Thyroid gland (tissue), 4 donors: ENCODE data around the gene PADI4. TPM values are rescaled to one million over a fixed set of nuclear protein-coding genes. Genes with fewer than 3 reads are reported as not detected.

Source experiments
- DNase-seq, 2 donors: peaks; one replicate each; pipeline ENCODE4 v3.0.0-alpha.2; 2019
- H3K27ac ChIP-seq, 3 donors: fragments of 200-600 bp; sonication (generic); 1 replicate in 2 of 3; 2 replicates in 1 of 3; pipeline ENCODE4 v1.5.1; 2016 to 2019; ENCODE audit warnings: mild to moderate bottlenecking in 1 of 3, moderate library complexity in 1 of 3
- H3K27me3 ChIP-seq: fragments of 200-600 bp; sonication (generic); one replicate; pipeline ENCODE4 v1.5.1; 2019
- H3K36me3 ChIP-seq, 2 donors: fragments of 200-600 bp; sonication (generic); one replicate each; pipeline ENCODE4 v1.5.1; 2016 to 2019
- H3K4me1 ChIP-seq, 2 donors: fragments of 200-600 bp; sonication (generic); one replicate each; pipeline ENCODE4 v1.5.1; 2017 to 2019
- H3K4me3 ChIP-seq, 3 donors: fragments of 200-600 bp; sonication (generic); replicated peaks in 1 of 3; 1 replicate in 2 of 3; 2 replicates in 1 of 3; pipeline ENCODE4 v1.5.1; 2016; ENCODE audit warnings: mild to moderate bottlenecking in 1 of 3
- H3K9me3 ChIP-seq: fragments of 200-600 bp; sonication (generic); one replicate; pipeline ENCODE4 v1.5.1; 2017
- POLR2A ChIP-seq, 2 donors: fragments of 450-650 bp; IDR thresholded peaks; one replicate each; pipeline ENCODE4 v1.6.1; 2017; ENCODE audit warnings: antibody characterized with exemption in 2 of 2, mild to moderate bottlenecking in 2 of 2, moderate library complexity in 1 of 2
- WGBS, 2 donors: methylation state at CpG; one replicate each; pipeline ENCODE4 v1.1.5; 2017; 5-methylcytosine and 5-hydroxymethylcytosine counted together
- intact Hi-C: fragments of 100-400 bp; cut with DNase I; formaldehyde crosslinking; loops from one replicate; pipeline ENCODE4 v1.15.1; 2023
- total RNA-seq, 4 donors: library from RNA; depleted of rRNA; stranded (reverse); fragments of >200 nt; gene quantifications; one replicate each; pipeline ENCODE4 v1.2.3, GENCODE V29; 2016
- TF ChIP-seq, protein P1 (sequence below), 6 experiments: fragments of 200-600 bp in 3 of 6; fragments of 450-650 bp in 3 of 6; sonication (generic) in 3 of 6; IDR thresholded peaks; one replicate each; pipeline ENCODE4 v1.5.1; 2016 to 2019; ENCODE audit warnings: antibody characterized with exemption in 6 of 6, mild to moderate bottlenecking in 2 of 6, inconsistent platforms in 1 of 6, moderate library complexity in 1 of 6

PADI4 gene
- total RNA-seq, 4 donors from 2014 or later, result 0.45 TPM; not detected in 3

GRCh38 chr1:17301767-17302166 is 6.2 kb upstream of the PADI4 start:
- intact Hi-C loops, result no loop called here
- Histone ChIP-seq H3K4me3 (no peak overlapping the region), H3K27me3 (no peaks in the 10 kb centered on the region), H3K36me3 (no peaks in the 10 kb centered on the region), H3K9me3 (no peaks in the 10 kb centered on the region), H3K27ac (no peak overlapping the region), H3K4me1 (no peaks in the 10 kb centered on the region)
- 82 to 91% methylated on average over 5 of the region's 5 CpGs for WGBS, 2 donors
- no peak for DNase-seq
- TF ChIP-seq POLR2A (IDR thresholded peaks at IDR 0.05), result no peak
- TF ChIP-seq, protein P1, sequence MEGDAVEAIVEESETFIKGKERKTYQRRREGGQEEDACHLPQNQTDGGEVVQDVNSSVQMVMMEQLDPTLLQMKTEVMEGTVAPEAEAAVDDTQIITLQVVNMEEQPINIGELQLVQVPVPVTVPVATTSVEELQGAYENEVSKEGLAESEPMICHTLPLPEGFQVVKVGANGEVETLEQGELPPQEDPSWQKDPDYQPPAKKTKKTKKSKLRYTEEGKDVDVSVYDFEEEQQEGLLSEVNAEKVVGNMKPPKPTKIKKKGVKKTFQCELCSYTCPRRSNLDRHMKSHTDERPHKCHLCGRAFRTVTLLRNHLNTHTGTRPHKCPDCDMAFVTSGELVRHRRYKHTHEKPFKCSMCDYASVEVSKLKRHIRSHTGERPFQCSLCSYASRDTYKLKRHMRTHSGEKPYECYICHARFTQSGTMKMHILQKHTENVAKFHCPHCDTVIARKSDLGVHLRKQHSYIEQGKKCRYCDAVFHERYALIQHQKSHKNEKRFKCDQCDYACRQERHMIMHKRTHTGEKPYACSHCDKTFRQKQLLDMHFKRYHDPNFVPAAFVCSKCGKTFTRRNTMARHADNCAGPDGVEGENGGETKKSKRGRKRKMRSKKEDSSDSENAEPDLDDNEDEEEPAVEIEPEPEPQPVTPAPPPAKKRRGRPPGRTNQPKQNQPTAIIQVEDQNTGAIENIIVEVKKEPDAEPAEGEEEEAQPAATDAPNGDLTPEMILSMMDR (IDR thresholded peaks at IDR 0.05), result no peak

GRCh38 chr1:17304151-17304825 is 3.7 kb upstream of the PADI4 start:
- no peak overlapping the region for H3K27ac ChIP-seq
- H3K9me3 ChIP-seq, result no peaks in the 10 kb centered on the region
- intact Hi-C loops, result no loop called here
- no peaks in the 10 kb centered on the region for H3K4me1 ChIP-seq
- H3K4me3 ChIP-seq, result no peak overlapping the region
- 29 to 30% methylated on average over 6 of the region's 6 CpGs for WGBS, 2 donors
- no peak for DNase-seq
- no peak for TF ChIP-seq POLR2A (IDR thresholded peaks at IDR 0.05)
- TF ChIP-seq, protein P1 (IDR thresholded peaks at IDR 0.05), result no peak
- no peaks in the 10 kb centered on the region for H3K36me3 ChIP-seq
- H3K27me3 ChIP-seq, result no peaks in the 10 kb centered on the region

GRCh38 chr1:17304826-17305175 is 3.2 kb upstream of the PADI4 start:
- DNase-seq, result no peak
- Histone ChIP-seq H3K27me3 (no peaks in the 10 kb centered on the region), H3K36me3 (no peaks in the 10 kb centered on the region), H3K4me1 (no peaks in the 10 kb centered on the region), H3K4me3 (no peak overlapping the region), H3K9me3 (no peaks in the 10 kb centered on the region), H3K27ac (no peak overlapping the region)
- TF ChIP-seq POLR2A (IDR thresholded peaks at IDR 0.05), result no peak
- TF ChIP-seq, protein P1 (IDR thresholded peaks at IDR 0.05), result no peak
- 44 to 45% methylated on average over 4 to 6 of the region's 6 CpGs for WGBS, 2 donors
- intact Hi-C loops, result no loop called here

DNA sequence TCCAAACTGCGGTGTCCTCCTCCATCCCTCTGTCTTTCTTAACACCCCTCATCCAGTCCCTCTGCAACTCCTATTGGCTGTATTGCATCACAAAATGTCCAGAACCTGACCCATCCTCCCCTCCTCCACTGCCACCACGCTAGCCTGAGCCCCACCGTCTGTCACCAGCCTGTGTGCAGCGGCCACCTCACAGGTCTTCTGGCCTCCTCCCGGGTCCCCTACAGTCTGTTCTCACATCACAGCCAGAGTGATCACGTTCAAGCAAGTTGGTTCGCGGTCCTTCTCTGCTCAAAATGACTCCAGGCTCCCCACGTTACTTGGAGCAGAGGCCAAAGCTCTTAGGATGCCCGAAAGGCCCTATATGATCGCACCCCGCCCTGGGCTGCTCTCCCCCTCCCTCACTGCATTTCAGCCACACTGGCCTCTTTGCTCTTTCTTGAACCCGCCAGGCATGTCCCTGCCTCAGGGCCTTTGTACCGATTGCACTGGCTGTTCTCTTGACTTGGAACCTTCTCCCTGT is 2.4 kb upstream of the PADI4 start:
- Histone ChIP-seq H3K27ac (no peak overlapping the region), H3K36me3 (no peaks in the 10 kb centered on the region), H3K9me3 (no peaks in the 10 kb centered on the region), H3K27me3 (no peaks in the 10 kb centered on the region), H3K4me1 (no peaks in the 10 kb centered on the region), H3K4me3 (no peak overlapping the region)
- intact Hi-C loops, result no loop called here
- TF ChIP-seq POLR2A (IDR thresholded peaks at IDR 0.05), result no peak
- TF ChIP-seq, protein P1 (IDR thresholded peaks at IDR 0.05), result no peak
- 74 to 75% methylated on average over 13 of the region's 14 CpGs for WGBS, 2 donors
- DNase-seq, result no peak

DNA sequence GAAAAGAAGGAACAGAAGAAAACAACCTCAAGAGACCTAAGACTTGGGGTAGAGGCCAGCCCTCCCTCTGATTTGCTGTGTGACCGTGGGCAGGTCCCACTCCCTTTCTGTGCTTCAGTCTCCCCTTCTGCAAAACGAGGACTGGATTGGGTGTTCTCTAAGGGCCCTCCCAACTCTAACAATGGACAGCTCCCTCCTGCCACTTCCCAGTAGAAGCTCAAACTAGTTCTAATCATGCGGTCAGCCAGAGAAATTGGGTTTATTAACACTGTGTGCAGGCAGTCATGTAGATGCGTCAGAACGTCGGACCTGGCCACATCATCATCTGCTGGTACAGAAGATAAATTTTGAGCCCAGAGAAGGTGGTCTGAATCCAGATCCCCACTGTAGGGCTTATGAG is 1.6 kb upstream of the PADI4 start:
- 63 to 69% methylated on average over 6 of the region's 6 CpGs for WGBS, 2 donors
- no peak for DNase-seq
- intact Hi-C loops, result no loop called here
- H3K4me1 ChIP-seq, result no peaks in the 10 kb centered on the region
- H3K36me3 ChIP-seq, result no peaks in the 10 kb centered on the region
- H3K9me3 ChIP-seq, result no peaks in the 10 kb centered on the region
- no peaks in the 10 kb centered on the region for H3K27me3 ChIP-seq
- no peak overlapping the region for H3K27ac ChIP-seq
- H3K4me3 ChIP-seq, result no peak overlapping the region
- TF ChIP-seq, protein P1 (IDR thresholded peaks at IDR 0.05), result no peak
- no peak for TF ChIP-seq POLR2A (IDR thresholded peaks at IDR 0.05)
